Neutrophil (primary cell): Measurements from ENCODE around the gene SMYD3.

Experiments used
- H3K27ac ChIP-seq: fragments of 200-600 bp; sonication (generic); 2 replicates; pipeline ENCODE4 v1.5.1; 2016; ENCODE audit warnings: mild to moderate bottlenecking, moderate library complexity
- H3K27me3 ChIP-seq: fragments of 200-600 bp; sonication (generic); 2 replicates; pipeline ENCODE4 v1.6.0; 2016; ENCODE audit warnings: mild to moderate bottlenecking
- H3K36me3 ChIP-seq: fragments of 200-600 bp; sonication (generic); 2 replicates; pipeline ENCODE4 v1.5.1; 2017
- H3K4me1 ChIP-seq, 2 experiments: fragments of 200-600 bp in 1 of 2; sonication (generic) in 1 of 2; 1 replicate in 1 of 2; 2 replicates in 1 of 2; pipeline versions ENCODE4 v1.5.1 to v1.6.1; 2013 to 2016; ENCODE audit warnings: low read depth in 1 of 2, low read length in 1 of 2, mild to moderate bottlenecking in 1 of 2, moderate library complexity in 1 of 2; ENCODE audit not compliant: control insufficient read depth in 1 of 2, insufficient read depth in 1 of 2
- H3K4me3 ChIP-seq, 2 experiments: fragments of 200-600 bp in 1 of 2; sonication (generic) in 1 of 2; 1 replicate in 1 of 2; 2 replicates in 1 of 2; pipeline ENCODE4 v1.5.1; 2013 to 2016; ENCODE audit warnings: low read depth in 1 of 2, low read length in 1 of 2, mild to moderate bottlenecking in 1 of 2, moderate library complexity in 1 of 2
- H3K9me3 ChIP-seq: fragments of 200-600 bp; sonication (generic); 2 replicates; pipeline ENCODE4 v1.5.1; 2016
- TF ChIP-seq, protein P1 (sequence below): fragments of 200-600 bp; sonication (generic); IDR thresholded peaks from 2 replicates; pipeline ENCODE4 v1.5.1; 2016; ENCODE audit warnings: antibody characterized with exemption

SMYD3 gene

DNA sequence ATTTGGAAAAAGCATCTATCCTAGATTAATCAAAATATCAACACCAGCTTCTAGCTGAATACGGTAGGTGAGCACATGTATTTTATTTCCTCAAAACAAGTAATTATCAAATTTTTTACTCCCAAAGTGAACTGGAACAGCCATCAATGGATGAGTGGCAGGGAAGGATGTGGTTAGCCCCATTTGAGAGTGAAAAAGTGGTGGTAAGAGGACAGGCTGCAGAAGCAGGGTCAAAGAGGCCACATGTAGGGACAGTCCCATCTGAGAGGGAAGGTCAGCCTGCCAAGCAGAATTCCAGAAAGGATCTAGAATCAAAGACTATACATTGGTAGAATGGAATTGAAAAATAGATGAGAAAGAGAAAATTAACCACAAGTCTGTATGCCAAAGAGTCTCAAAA lies 163.8 kb downstream of the SMYD3 start:
- Histone ChIP-seq H3K36me3 (no peaks in the 10 kb centered on the region), H3K9me3 (no peaks in the 10 kb centered on the region), H3K27me3 (no peaks in the 10 kb centered on the region), H3K4me3 (no peak overlapping the region), H3K4me1 (no peaks in the 10 kb centered on the region), H3K27ac (no peak overlapping the region)
- TF ChIP-seq, protein P1, sequence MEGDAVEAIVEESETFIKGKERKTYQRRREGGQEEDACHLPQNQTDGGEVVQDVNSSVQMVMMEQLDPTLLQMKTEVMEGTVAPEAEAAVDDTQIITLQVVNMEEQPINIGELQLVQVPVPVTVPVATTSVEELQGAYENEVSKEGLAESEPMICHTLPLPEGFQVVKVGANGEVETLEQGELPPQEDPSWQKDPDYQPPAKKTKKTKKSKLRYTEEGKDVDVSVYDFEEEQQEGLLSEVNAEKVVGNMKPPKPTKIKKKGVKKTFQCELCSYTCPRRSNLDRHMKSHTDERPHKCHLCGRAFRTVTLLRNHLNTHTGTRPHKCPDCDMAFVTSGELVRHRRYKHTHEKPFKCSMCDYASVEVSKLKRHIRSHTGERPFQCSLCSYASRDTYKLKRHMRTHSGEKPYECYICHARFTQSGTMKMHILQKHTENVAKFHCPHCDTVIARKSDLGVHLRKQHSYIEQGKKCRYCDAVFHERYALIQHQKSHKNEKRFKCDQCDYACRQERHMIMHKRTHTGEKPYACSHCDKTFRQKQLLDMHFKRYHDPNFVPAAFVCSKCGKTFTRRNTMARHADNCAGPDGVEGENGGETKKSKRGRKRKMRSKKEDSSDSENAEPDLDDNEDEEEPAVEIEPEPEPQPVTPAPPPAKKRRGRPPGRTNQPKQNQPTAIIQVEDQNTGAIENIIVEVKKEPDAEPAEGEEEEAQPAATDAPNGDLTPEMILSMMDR: no peak

- TF ChIP-seq, protein P1: no peak
- Histone ChIP-seq H3K9me3 (no peaks in the 10 kb centered on the region), H3K27me3 (no peaks in the 10 kb centered on the region), H3K4me3 (no peak overlapping the region), H3K4me1 (no peaks in the 10 kb centered on the region), H3K27ac (no peak overlapping the region), H3K36me3 (no peaks in the 10 kb centered on the region)
Measured at GRCh38 chr1:246338546-246338945, 168.5 kb downstream of the SMYD3 start.

GRCh38 chr1:246338098-246338497 lies 169.0 kb downstream of the SMYD3 start:
- no peak overlapping the region for H3K4me3 ChIP-seq
- H3K4me1 ChIP-seq: no peaks in the 10 kb centered on the region
- no peaks in the 10 kb centered on the region for H3K27me3 ChIP-seq
- H3K9me3 ChIP-seq: no peaks in the 10 kb centered on the region
- H3K27ac ChIP-seq: no peak overlapping the region
- TF ChIP-seq, protein P1: no peak
- H3K36me3 ChIP-seq: no peaks in the 10 kb centered on the region

DNA sequence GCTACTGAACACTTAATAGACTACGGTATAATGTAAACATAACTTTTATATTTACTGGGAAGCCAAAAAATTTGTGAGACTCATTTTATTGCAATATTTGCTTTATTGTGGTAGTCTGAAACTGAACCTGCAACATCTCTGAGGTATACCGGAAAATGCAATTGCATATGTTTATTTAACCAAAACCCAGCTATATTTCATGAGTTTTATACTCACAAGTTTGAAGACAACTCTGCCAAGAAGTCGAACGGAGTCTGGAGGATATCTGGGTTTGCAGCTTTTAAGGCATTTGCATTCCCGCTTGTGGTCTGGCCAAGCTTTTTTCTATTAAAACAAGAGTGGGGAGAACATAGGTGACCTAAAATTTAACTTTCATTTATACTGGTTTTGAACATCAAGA lies 171.9 kb downstream of the SMYD3 start:
- TF ChIP-seq, protein P1: no peak
- no peak overlapping the region for H3K4me3 ChIP-seq
- H3K27me3 ChIP-seq: no peaks in the 10 kb centered on the region
- no peaks in the 10 kb centered on the region for H3K9me3 ChIP-seq
- no peaks in the 10 kb centered on the region for H3K36me3 ChIP-seq
- no peak overlapping the region for H3K27ac ChIP-seq
- H3K4me1 ChIP-seq: no peaks in the 10 kb centered on the region

GRCh38 chr1:246333855-246334254 lies 173.2 kb downstream of the SMYD3 start:
- H3K4me3 ChIP-seq: no peak overlapping the region
- TF ChIP-seq, protein P1: no peak
- H3K9me3 ChIP-seq: no peaks in the 10 kb centered on the region
- no peaks in the 10 kb centered on the region for H3K4me1 ChIP-seq
- no peaks in the 10 kb centered on the region for H3K36me3 ChIP-seq
- H3K27me3 ChIP-seq: no peaks in the 10 kb centered on the region
- no peak overlapping the region for H3K27ac ChIP-seq

DNA sequence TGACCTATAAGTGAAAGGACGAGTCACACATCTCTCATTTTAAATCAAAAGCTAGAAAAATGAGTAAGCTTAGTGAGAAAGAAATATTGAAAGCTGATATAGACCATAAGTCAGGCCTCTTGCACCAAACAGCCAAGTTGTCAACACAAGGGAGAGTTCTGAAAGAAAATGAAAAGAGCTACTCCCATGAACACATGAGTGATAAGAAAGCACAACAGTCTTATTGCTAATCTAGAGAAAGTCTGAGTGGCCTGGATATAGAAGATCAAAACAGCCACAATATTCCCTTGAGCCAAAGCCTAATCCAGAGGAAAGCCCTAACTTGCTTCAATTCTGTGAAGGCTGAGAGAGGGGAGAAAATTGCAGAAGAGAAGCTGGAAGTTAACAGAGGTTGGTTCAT lies 175.0 kb downstream of the SMYD3 start:
- Histone ChIP-seq H3K36me3 (no peaks in the 10 kb centered on the region), H3K27ac (no peak overlapping the region), H3K4me3 (no peak overlapping the region), H3K9me3 (no peaks in the 10 kb centered on the region), H3K4me1 (no peaks in the 10 kb centered on the region), H3K27me3 (no peaks in the 10 kb centered on the region)
- TF ChIP-seq, protein P1: no peak
